Prostate gland (tissue), 2 donors: ENCODE results near the gene CD63. TPM values are rescaled to one million over a fixed set of nuclear protein-coding genes. Genes with fewer than 3 reads are reported as not detected.

Source experiments
- DNase-seq: peaks from one replicate; pipeline ENCODE4 v3.0.0-alpha.2; 2019; ENCODE audit warnings: low spot score
- H3K27ac ChIP-seq, 2 donors: fragments of 200-600 bp; sonication (generic); 2 replicates each; pipeline ENCODE4 v1.5.1; 2017 to 2019
- H3K27me3 ChIP-seq: fragments of 200-600 bp; sonication (generic); replicated peaks from 2 replicates; pipeline ENCODE4 v1.5.1; 2019; ENCODE audit not compliant: insufficient read depth
- H3K36me3 ChIP-seq, 2 donors: fragments of 200-600 bp; sonication (generic); 1 replicate in 1 of 2; 2 replicates in 1 of 2; pipeline versions ENCODE4 v1.5.1 to v1.8.1; 2017 to 2019
- H3K4me1 ChIP-seq: fragments of 200-600 bp; sonication (generic); replicated peaks from 2 replicates; pipeline ENCODE4 v1.5.1; 2019
- H3K4me3 ChIP-seq, 2 donors: fragments of 200-600 bp; sonication (generic); 2 replicates each; pipeline ENCODE4 v1.5.1; 2017 to 2019
- H3K9me3 ChIP-seq: fragments of 200-600 bp; sonication (generic); 2 replicates; pipeline ENCODE4 v1.5.1; 2017
- CTCF ChIP-seq, 4 experiments: fragments of 200-600 bp in 2 of 4; fragments of 450-650 bp in 2 of 4; sonication (generic) in 2 of 4; IDR thresholded peaks; 1 replicate in 3 of 4; 2 replicates in 1 of 4; pipeline ENCODE4 v1.5.1; 2016 to 2019; ENCODE audit warnings: antibody characterized with exemption in 4 of 4, mild to moderate bottlenecking in 2 of 4, moderate library complexity in 2 of 4
- POLR2A ChIP-seq: fragments of 450-650 bp; IDR thresholded peaks from one replicate; pipeline ENCODE4 v1.6.1; 2016; ENCODE audit warnings: antibody characterized with exemption, mild to moderate bottlenecking
- POLR2AphosphoS5 ChIP-seq: sonication (generic); formaldehyde crosslinking; IDR thresholded peaks from one replicate; pipeline ENCODE4 v1.6.1; 2017; ENCODE audit warnings: antibody characterized with exemption
- WGBS: methylation state at CpG from one replicate; pipeline ENCODE4 v1.1.5; 2018; 5-methylcytosine and 5-hydroxymethylcytosine counted together
- intact Hi-C: fragments of 100-400 bp; cut with DNase I; formaldehyde crosslinking; loops from one replicate; pipeline ENCODE4 v1.14.2; 2022
- total RNA-seq, 2 donors: library from RNA; depleted of rRNA; stranded (reverse); fragments of >200 nt; gene quantifications; one replicate each; pipeline ENCODE4 v1.1.0, GENCODE V29; 2016

The CD63 gene
- total RNA-seq, 2 donors from 2014 or later: 485 to 585 TPM

GRCh38 chr12:55698241-55698955 lies 30.4 kb downstream of the CD63 start:
- H3K4me3 ChIP-seq: no peak overlapping the region
- DNase-seq: no peak
- intact Hi-C loops: no loop called here
- WGBS: 86% methylated on average over 10 of the region's 16 CpGs
- H3K36me3 ChIP-seq: no peaks in the 10 kb centered on the region
- TF ChIP-seq POLR2AphosphoS5: no peak
- TF ChIP-seq CTCF (IDR thresholded peaks at IDR 0.05): no peak
- TF ChIP-seq POLR2A: no peak
- no peak overlapping the region for H3K27ac ChIP-seq
- no peaks in the 10 kb centered on the region for H3K9me3 ChIP-seq
- H3K27me3 ChIP-seq: no peaks in the 10 kb centered on the region
- no peaks in the 10 kb centered on the region for H3K4me1 ChIP-seq

DNA sequence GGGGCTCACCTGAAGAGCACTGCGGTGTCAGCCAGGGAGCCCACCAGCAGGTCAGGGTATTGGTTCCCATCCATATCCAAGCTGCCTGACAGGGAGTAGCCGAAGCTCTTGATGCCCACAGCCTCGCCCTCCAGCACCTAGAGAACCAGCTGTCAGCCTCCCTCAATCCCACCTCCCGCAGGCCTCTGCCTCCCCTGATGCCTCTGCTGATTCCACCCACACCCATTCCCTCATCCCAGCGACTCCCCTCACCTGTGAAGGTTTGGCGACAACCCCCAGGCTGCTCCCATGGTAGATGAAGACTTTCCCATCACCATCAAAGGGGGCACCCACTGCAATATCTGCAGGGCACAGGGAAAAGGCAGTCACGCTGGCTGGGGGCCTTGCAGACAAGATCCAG lies 31.1 kb downstream of the CD63 start:
- H3K27ac ChIP-seq: no peak overlapping the region
- no peak overlapping the region for H3K4me3 ChIP-seq
- no peak for DNase-seq
- TF ChIP-seq POLR2A (no peak), POLR2AphosphoS5 (no peak), CTCF (IDR thresholded peaks at IDR 0.05) (no peak)
- no peaks in the 10 kb centered on the region for H3K9me3 ChIP-seq
- H3K4me1 ChIP-seq: no peaks in the 10 kb centered on the region
- WGBS: 91% methylated on average over 7 of the region's 7 CpGs
- H3K27me3 ChIP-seq: no peaks in the 10 kb centered on the region
- no peaks in the 10 kb centered on the region for H3K36me3 ChIP-seq
- intact Hi-C loops: no loop called here

GRCh38 chr12:55696796-55697462 lies 31.9 kb downstream of the CD63 start:
- TF ChIP-seq POLR2A (no peak), CTCF (IDR thresholded peaks at IDR 0.05) (no peak), POLR2AphosphoS5 (no peak)
- DNase-seq: no peak
- Histone ChIP-seq H3K4me3 (no peak overlapping the region), H3K4me1 (no peaks in the 10 kb centered on the region), H3K27ac (no peak overlapping the region), H3K27me3 (no peaks in the 10 kb centered on the region), H3K36me3 (no peaks in the 10 kb centered on the region), H3K9me3 (no peaks in the 10 kb centered on the region)
- intact Hi-C loops: no loop called here
- WGBS: 84% methylated on average over 19 of the region's 19 CpGs

DNA sequence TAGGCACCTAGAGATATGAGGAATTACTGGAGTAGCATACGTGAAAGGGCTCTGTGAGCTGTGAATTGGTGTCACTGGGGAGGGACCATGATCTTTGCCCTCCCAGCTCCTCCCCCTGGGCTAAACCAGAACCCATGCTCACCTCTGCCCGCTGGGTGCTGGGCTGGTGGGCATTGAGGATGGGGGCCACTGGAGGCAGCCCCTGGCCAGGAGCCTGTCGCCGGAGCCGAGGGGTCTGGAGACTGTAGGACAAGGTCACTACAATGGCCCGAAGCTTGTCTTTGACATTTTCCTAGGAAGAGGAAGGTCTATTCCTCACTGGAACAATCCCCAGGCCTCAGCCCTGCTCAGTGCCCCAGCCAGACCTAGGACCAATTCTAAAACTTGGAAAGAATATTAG lies 32.7 kb downstream of the CD63 start:
- Histone ChIP-seq H3K4me3 (no peak overlapping the region), H3K4me1 (no peaks in the 10 kb centered on the region), H3K27me3 (no peaks in the 10 kb centered on the region), H3K27ac (no peak overlapping the region), H3K36me3 (no peaks in the 10 kb centered on the region), H3K9me3 (no peaks in the 10 kb centered on the region)
- WGBS: 83% methylated on average over 6 of the region's 6 CpGs
- TF ChIP-seq CTCF (IDR thresholded peaks at IDR 0.05) (no peak), POLR2A (no peak), POLR2AphosphoS5 (no peak)
- intact Hi-C loops: no loop called here
- DNase-seq: no peak

DNA sequence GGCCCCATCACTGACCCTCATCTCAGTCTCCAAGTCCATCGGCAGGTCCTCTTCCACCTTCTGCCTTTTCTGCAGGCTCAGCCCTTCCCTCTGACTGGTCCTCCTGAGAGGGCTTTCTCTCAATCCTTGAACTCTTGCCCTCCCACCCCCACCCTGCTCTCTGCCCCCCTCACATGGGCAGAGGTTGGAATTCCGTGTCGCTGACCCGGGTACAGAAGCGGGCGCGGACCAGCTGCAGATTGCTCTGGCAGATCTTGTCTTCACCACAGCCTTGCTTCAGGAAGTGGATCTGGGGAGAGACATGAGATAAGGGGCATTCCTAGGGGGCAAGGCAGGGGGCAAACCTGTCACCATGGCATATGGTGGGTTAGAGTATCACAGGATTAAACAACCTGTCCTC lies 33.5 kb downstream of the CD63 start:
- no peak overlapping the region for H3K4me3 ChIP-seq
- no peaks in the 10 kb centered on the region for H3K36me3 ChIP-seq
- H3K27ac ChIP-seq: no peak overlapping the region
- no peaks in the 10 kb centered on the region for H3K9me3 ChIP-seq
- no peak for DNase-seq
- no peaks in the 10 kb centered on the region for H3K27me3 ChIP-seq
- no peaks in the 10 kb centered on the region for H3K4me1 ChIP-seq
- intact Hi-C loops: no loop called here
- WGBS: 81% methylated on average over 7 of the region's 7 CpGs
- TF ChIP-seq POLR2AphosphoS5 (no peak), POLR2A (no peak), CTCF (IDR thresholded peaks at IDR 0.05) (no peak)
